HepG2 (cell line): ENCODE results near the gene KCTD15. TPM values are rescaled to one million over a fixed set of nuclear protein-coding genes. Genes with fewer than 3 reads are reported as not detected.

Experiments used
- ARID3A ChIP-seq: IDR thresholded peaks from 2 replicates; pipeline ENCODE4 v1.6.1; 2012; ENCODE audit warnings: low read depth, low read length, improper control_type of control experiment
- FOXA1 ChIP-seq, 2 experiments: fragments of 450-650 bp in 1 of 2; sonication (generic) in 1 of 2; formaldehyde crosslinking in 1 of 2; IDR thresholded peaks; 2 replicates each; pipeline versions ENCODE4 v1.4.0 to v1.6.1; 2016 to 2020; ENCODE audit warnings: missing genetic modification reagents in 1 of 2
- IRF2 ChIP-seq: IDR thresholded peaks from 2 replicates; pipeline ENCODE4 v1.6.1; 2018; ENCODE audit warnings: missing genetic modification reagents, missing compliant biosample characterization
- IRX3 ChIP-seq: sonication (generic); formaldehyde crosslinking; IDR thresholded peaks from 2 replicates; pipeline ENCODE4 v1.8.1; 2023; ENCODE audit warnings: mild to moderate bottlenecking, low read depth, missing genetic modification reagents, borderline replicate concordance
- JDP2 ChIP-seq: sonication (generic); formaldehyde crosslinking; IDR thresholded peaks from 2 replicates; pipeline ENCODE4 v1.8.1; 2022; ENCODE audit warnings: missing genetic modification reagents, borderline replicate concordance
- JUND ChIP-seq: sonication (generic); formaldehyde crosslinking; IDR thresholded peaks from 2 replicates; pipeline ENCODE4 v1.8.0; 2022; ENCODE audit warnings: mild to moderate bottlenecking, missing genetic modification reagents
- KLF12 ChIP-seq: sonication (generic); formaldehyde crosslinking; IDR thresholded peaks from 2 replicates; pipeline ENCODE4 v1.4.0; 2020; ENCODE audit warnings: missing genetic modification reagents, borderline replicate concordance
- MAFG ChIP-seq: sonication (generic); formaldehyde crosslinking; IDR thresholded peaks from 2 replicates; pipeline ENCODE4 v1.5.1; 2020; ENCODE audit warnings: mild to moderate bottlenecking, missing genetic modification reagents
- MAX ChIP-seq: IDR thresholded peaks from 2 replicates; pipeline ENCODE4 v1.6.1; 2012; ENCODE audit warnings: inconsistent platforms
- MBNL3 ChIP-seq: fragments of 250-450 bp; sonication (Bioruptor Pico); conservative IDR thresholded peaks from 2 replicates; pipeline ENCODE4 v1.8.0; 2022; ENCODE audit warnings: mild to moderate bottlenecking, inconsistent platforms
- MNT ChIP-seq: fragments of 450-650 bp; IDR thresholded peaks from 2 replicates; pipeline ENCODE4 v1.6.1; 2016
- ONECUT2 ChIP-seq: sonication (generic); formaldehyde crosslinking; IDR thresholded peaks from 2 replicates; pipeline ENCODE4 v1.4.0; 2020; ENCODE audit warnings: missing genetic modification reagents
- PHF8 ChIP-seq: sonication (generic); formaldehyde crosslinking; IDR thresholded peaks from 2 replicates; pipeline ENCODE4 v1.5.0; 2020; ENCODE audit warnings: missing genetic modification reagents
- PPARG ChIP-seq: conservative IDR thresholded peaks from 2 replicates; pipeline ENCODE4 v1.6.1; 2016; ENCODE audit warnings: missing biosample characterization, missing genetic modification reagents
- RFX1 ChIP-seq: fragments of 450-650 bp; IDR thresholded peaks from 2 replicates; pipeline ENCODE4 v1.6.1; 2017
- SNAI1 ChIP-seq: sonication (generic); formaldehyde crosslinking; IDR thresholded peaks from 2 replicates; pipeline ENCODE4 v1.5.0; 2020; ENCODE audit warnings: mild to moderate bottlenecking, missing genetic modification reagents, borderline replicate concordance
- SP2 ChIP-seq: sonication (generic); formaldehyde crosslinking; IDR thresholded peaks from 2 replicates; pipeline ENCODE4 v1.5.1; 2020; ENCODE audit warnings: mild to moderate bottlenecking, missing genetic modification reagents
- SPEN ChIP-seq: sonication (generic); formaldehyde crosslinking; IDR thresholded peaks from 2 replicates; pipeline ENCODE4 v1.5.1; 2020; ENCODE audit warnings: low read depth, mild to moderate bottlenecking, missing genetic modification reagents
- ZBTB26 ChIP-seq: IDR thresholded peaks from 2 replicates; pipeline ENCODE4 v1.6.1; 2016; ENCODE audit warnings: missing compliant biosample characterization, missing genetic modification reagents, borderline replicate concordance
- ZNF121 ChIP-seq: sonication (generic); formaldehyde crosslinking; IDR thresholded peaks from 2 replicates; pipeline ENCODE4 v1.5.0; 2020; ENCODE audit warnings: mild to moderate bottlenecking, missing genetic modification reagents
- ZNF296 ChIP-seq: sonication (generic); formaldehyde crosslinking; conservative IDR thresholded peaks from 2 replicates; pipeline ENCODE4 v1.5.0; 2020; ENCODE audit warnings: mild to moderate bottlenecking, missing genetic modification reagents
- ZNF350 ChIP-seq: sonication (generic); formaldehyde crosslinking; IDR thresholded peaks from 2 replicates; pipeline ENCODE4 v1.4.0; 2020; ENCODE audit warnings: mild to moderate bottlenecking, low read depth, missing genetic modification reagents, borderline replicate concordance
- ZNF558 ChIP-seq: sonication (generic); formaldehyde crosslinking; IDR thresholded peaks from 2 replicates; pipeline ENCODE4 v1.9.0; 2022; ENCODE audit warnings: mild to moderate bottlenecking, missing genetic modification reagents, borderline replicate concordance
- ZNF776 ChIP-seq: sonication (generic); formaldehyde crosslinking; IDR thresholded peaks from 2 replicates; pipeline ENCODE4 v1.4.0; 2020; ENCODE audit warnings: mild to moderate bottlenecking, missing genetic modification reagents
- ZNF792 ChIP-seq: IDR thresholded peaks from 2 replicates; pipeline ENCODE4 v1.6.1; 2016
- polyA plus RNA-seq, 8 experiments: library from polyadenylated mRNA; depleted of rRNA in 3 of 8; stranded (reverse) in 7 of 8; unstranded in 1 of 8; fragments of >200 nt; fragmentation: Illumina TruSeq in 4 of 8; extraction: Trizol in 4 of 8; gene quantifications; 2 replicates each; pipeline versions ENCODE4 v1.2.1 to v1.2.3, GENCODE V29; 2011 to 2016; ENCODE audit warnings: low read depth in 4 of 8, missing spikeins in 1 of 8, mixed read lengths in 1 of 8; ENCODE audit not compliant: insufficient read depth in 1 of 8
- total RNA-seq, 5 experiments: library from RNA; depleted of rRNA; stranded (reverse); fragments of >200 nt; fragmentation: Illumina TruSeq; extraction: Trizol; gene quantifications; 2 replicates each; pipeline ENCODE4 v1.2.3, GENCODE V29; 2016; ENCODE audit warnings: low read depth in 1 of 5

KCTD15 gene
- total and polyA plus RNA-seq, 2 of the 13 experiments (the other 11 are each of a cell fraction or from before 2014, with no cell fraction given), result 13.2 to 16.7 TPM

GRCh38 chr19:33819880-33820781, 23.5 kb downstream of the KCTD15 start (continued):
- TF ChIP-seq PPARG (CRISPR knock-in tag), result no peak
- no peak for TF ChIP-seq RFX1
- no peak for TF ChIP-seq MAFG
- no peak for TF ChIP-seq ONECUT2 (CRISPR knock-in tag)
- TF ChIP-seq PHF8 (CRISPR knock-in tag), result peak; percentile 31; the same call in 1 of the 2 replicates
- TF ChIP-seq JDP2 (CRISPR knock-in tag), result no peak
- no peak for TF ChIP-seq IRF2 (CRISPR knock-in tag)
- no peak for TF ChIP-seq JUND (CRISPR knock-in tag)
- TF ChIP-seq MBNL3 (CRISPR knock-in tag), result no peak
- TF ChIP-seq SP2 (CRISPR knock-in tag), result no peak
- no peak for TF ChIP-seq KLF12 (CRISPR knock-in tag)
- TF ChIP-seq FOXA1 (IDR thresholded peaks at IDR 0.05), result no peak
- no peak for TF ChIP-seq FOXA1 (CRISPR knock-in tag; IDR thresholded peaks at IDR 0.05)
- peak; percentile 44; the same call in 1 of the 2 replicates for TF ChIP-seq MAX
- TF ChIP-seq ZNF296, result no peak
- peak; percentile 45; the same call in 1 of the 2 replicates for TF ChIP-seq SPEN
- no peak for TF ChIP-seq IRX3
- TF ChIP-seq MNT, result no peak
- 0 out of 2 replicates have a peak, but pooled peaks have one; percentile 15 for TF ChIP-seq ZNF792
- TF ChIP-seq SNAI1 (CRISPR knock-in tag), result no peak
- no peak for TF ChIP-seq ARID3A
- TF ChIP-seq ZNF350 (CRISPR knock-in tag), result no peak
- 0 out of 2 replicates have a peak, but pooled peaks have one; percentile 2 for TF ChIP-seq ZNF121
- TF ChIP-seq ZBTB26 (CRISPR knock-in tag), result no peak
- 0 out of 2 replicates have a peak, but pooled peaks have one; percentile 48 for TF ChIP-seq ZNF558
- TF ChIP-seq ZNF776 (CRISPR knock-in tag), result no peak
